CD4-positive, alpha-beta T cell (primary cell): ENCODE data around the gene CALHM5. TPM values are rescaled to one million over a fixed set of nuclear protein-coding genes. Genes with fewer than 3 reads are reported as not detected.
"Not testable (repeated sequence)": the region's sequence is repeated elsewhere in the genome, so short reads cannot be mapped to it uniquely, and the experiment has no call there.

Source experiments
- ATAC-seq: fragments of 200-7000 bp; cut with Tn5 transposase; one replicate; pipeline ENCODE4 v1.10.0; 2022; ENCODE audit warnings: mild to moderate bottlenecking; ENCODE audit not compliant: poor library complexity
- CTCF ChIA-PET: fragments of 350-600 bp; sonication (Branson Sonifier 250); formaldehyde crosslinking; loops from one replicate; lab custom pipeline; 2021; ENCODE audit warnings: antibody characterized with exemption, inconsistent platforms; lab: Charles Lee
- POLR2A ChIA-PET: fragments of 350-600 bp; sonication (Branson Sonifier 250); formaldehyde crosslinking; loops from one replicate; lab custom pipeline; 2021; ENCODE audit warnings: antibody characterized with exemption, inconsistent platforms; lab: Charles Lee
- DNase-seq, 14 experiments: peaks; one replicate each; pipeline ENCODE4 v3.0.0-alpha.2; 2013 to 2020; ENCODE audit warnings: mixed read lengths in 2 of 14
- H3K27ac ChIP-seq, 2 donors: one replicate each; pipeline versions ENCODE4 v1.5.1 to v1.7.0; 2013; ENCODE audit warnings: low read length in 2 of 2, low read depth in 1 of 2, mild to moderate bottlenecking in 1 of 2
- H3K27me3 ChIP-seq, 2 experiments: 1 replicate in 1 of 2; 2 replicates in 1 of 2; pipeline versions ENCODE4 v1.6.1 to v1.7.0; 2013; ENCODE audit warnings: low read length in 2 of 2, control low read depth in 1 of 2, mild to moderate bottlenecking in 1 of 2, moderate library complexity in 1 of 2; ENCODE audit not compliant: insufficient read depth in 2 of 2, control insufficient read depth in 1 of 2
- H3K36me3 ChIP-seq: one replicate; pipeline ENCODE4 v1.6.1; 2013; ENCODE audit warnings: low read length, control low read depth; ENCODE audit not compliant: insufficient read depth
- H3K4me1 ChIP-seq: one replicate; pipeline ENCODE4 v1.6.1; 2013; ENCODE audit warnings: low read length, control low read depth; ENCODE audit not compliant: insufficient read depth
- H3K4me3 ChIP-seq: one replicate; pipeline ENCODE4 v1.5.1; 2013; ENCODE audit warnings: mild to moderate bottlenecking, low read length, moderate library complexity
- H3K9me3 ChIP-seq, 2 experiments: 1 replicate in 1 of 2; 2 replicates in 1 of 2; pipeline versions ENCODE4 v1.6.1 to v1.7.0; 2013; ENCODE audit warnings: low read length in 2 of 2, mild to moderate bottlenecking in 2 of 2, control low read depth in 1 of 2, moderate library complexity in 1 of 2; ENCODE audit not compliant: control insufficient read depth in 1 of 2, insufficient read depth in 1 of 2
- H3K27ac Mint-ChIP-seq: one replicate; pipeline ENCODE4 v1.8.0; 2020; ENCODE audit warnings: mixed read lengths
- H3K27me3 Mint-ChIP-seq: one replicate; pipeline ENCODE4 v1.8.0; 2021; ENCODE audit warnings: mixed read lengths
- H3K36me3 Mint-ChIP-seq: one replicate; pipeline ENCODE4 v1.8.0; 2021; ENCODE audit warnings: low read depth, mixed read lengths
- H3K4me1 Mint-ChIP-seq: one replicate; pipeline ENCODE4 v1.8.0; 2021; ENCODE audit warnings: low read depth, mixed read lengths
- H3K4me3 Mint-ChIP-seq: one replicate; pipeline ENCODE4 v1.8.0; 2020; ENCODE audit warnings: mild to moderate bottlenecking, mixed read lengths
- H3K9me3 Mint-ChIP-seq: one replicate; pipeline ENCODE4 v1.8.0; 2020; ENCODE audit warnings: mixed read lengths
- intact Hi-C, 2 experiments: fragments of 100-400 bp; cut with DNase I in 1 of 2; cut with micrococcal nuclease in 1 of 2; formaldehyde crosslinking; loops; one replicate each; pipeline versions ENCODE4 v1.15.1 to v1.9.0; 2023 to 2025; cut with DNase I, micrococcal nuclease
- total RNA-seq, 174 experiments: library from RNA in 2 of 174; stranded (reverse) in 2 of 174; gene quantifications; one replicate each; pipeline ENCODE4 v1.2.3 and lab custom pipeline; 2021 to 2026
- TF ChIP-seq, protein P1 (sequence below): fragments of 200-600 bp; IDR thresholded peaks from one replicate; pipeline ENCODE4 v1.8.0; 2022; ENCODE audit warnings: antibody characterized with exemption, mild to moderate bottlenecking

The CALHM5 gene
- total RNA-seq, 2 experiments from 2014 or later: not detected

DNA sequence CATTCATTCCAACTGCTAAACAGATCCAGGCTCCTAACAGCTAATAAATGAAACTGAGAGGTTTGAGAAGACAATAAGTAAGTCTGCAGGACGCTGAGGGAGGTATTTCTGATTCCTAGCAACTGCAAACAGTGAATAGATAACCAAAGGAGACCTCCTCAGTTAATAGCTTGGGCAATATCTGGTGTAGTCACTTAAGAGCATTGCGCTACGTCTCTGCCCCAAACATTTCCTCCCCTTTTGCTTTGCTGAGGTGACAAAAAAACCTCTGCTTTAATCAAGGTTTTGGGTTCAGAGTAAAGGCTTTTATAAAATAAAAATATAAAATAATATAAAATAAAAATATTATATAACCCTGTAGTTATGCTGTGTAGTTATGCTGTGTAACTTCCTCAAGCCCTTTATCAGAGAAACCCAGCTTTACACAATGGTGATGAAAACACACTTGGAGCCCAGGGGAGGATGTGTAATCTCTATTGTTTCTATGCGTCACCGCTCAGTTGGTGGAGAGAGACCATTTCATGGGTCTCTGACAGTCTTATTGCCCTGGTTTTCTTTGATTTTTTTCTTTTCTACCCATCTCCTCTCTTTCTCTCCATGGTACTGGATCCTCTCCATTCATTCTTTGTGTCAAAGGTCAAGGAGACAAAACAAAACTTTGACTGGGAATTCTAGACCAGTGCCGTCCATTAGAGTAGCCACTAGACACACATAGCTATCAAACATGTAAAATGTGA, 18.9 kb upstream of the CALHM5 start:
- intact Hi-C loops: no loop called here
- Mint-ChIP-seq H3K27ac (no peak overlapping the region), H3K4me3 (no peak overlapping the region), H3K4me1 (no peaks in the 10 kb centered on the region), H3K9me3 (no peaks in the 10 kb centered on the region), H3K27me3 (peaks cover 13% of the 10 kb centered on the region), H3K36me3 (no peaks in the 10 kb centered on the region)
- DNase-seq: peak in 1 of 14 experiments; percentile 36
- TF ChIP-seq, protein P1, sequence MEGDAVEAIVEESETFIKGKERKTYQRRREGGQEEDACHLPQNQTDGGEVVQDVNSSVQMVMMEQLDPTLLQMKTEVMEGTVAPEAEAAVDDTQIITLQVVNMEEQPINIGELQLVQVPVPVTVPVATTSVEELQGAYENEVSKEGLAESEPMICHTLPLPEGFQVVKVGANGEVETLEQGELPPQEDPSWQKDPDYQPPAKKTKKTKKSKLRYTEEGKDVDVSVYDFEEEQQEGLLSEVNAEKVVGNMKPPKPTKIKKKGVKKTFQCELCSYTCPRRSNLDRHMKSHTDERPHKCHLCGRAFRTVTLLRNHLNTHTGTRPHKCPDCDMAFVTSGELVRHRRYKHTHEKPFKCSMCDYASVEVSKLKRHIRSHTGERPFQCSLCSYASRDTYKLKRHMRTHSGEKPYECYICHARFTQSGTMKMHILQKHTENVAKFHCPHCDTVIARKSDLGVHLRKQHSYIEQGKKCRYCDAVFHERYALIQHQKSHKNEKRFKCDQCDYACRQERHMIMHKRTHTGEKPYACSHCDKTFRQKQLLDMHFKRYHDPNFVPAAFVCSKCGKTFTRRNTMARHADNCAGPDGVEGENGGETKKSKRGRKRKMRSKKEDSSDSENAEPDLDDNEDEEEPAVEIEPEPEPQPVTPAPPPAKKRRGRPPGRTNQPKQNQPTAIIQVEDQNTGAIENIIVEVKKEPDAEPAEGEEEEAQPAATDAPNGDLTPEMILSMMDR: no peak
- H3K4me3 ChIP-seq: no peak overlapping the region
- no peaks in the 10 kb centered on the region for H3K9me3 ChIP-seq
- ChIA-PET CTCF (no interaction called here), POLR2A (no interaction called here)
- no peaks in the 10 kb centered on the region for H3K4me1 ChIP-seq
- ATAC-seq: no peak
- H3K27ac ChIP-seq: no peak overlapping the region
- H3K27me3 ChIP-seq: no peaks in the 10 kb centered on the region
- H3K36me3 ChIP-seq: no peaks in the 10 kb centered on the region

GRCh38 chr6:116495161-116495560, 16.3 kb upstream of the CALHM5 start:
- H3K4me3 Mint-ChIP-seq, H3K9me3 Mint-ChIP-seq, H3K9me3 ChIP-seq, H3K27ac Mint-ChIP-seq, POLR2A ChIA-PET, H3K4me1 Mint-ChIP-seq, H3K27me3 ChIP-seq, intact Hi-C loops, H3K36me3 ChIP-seq, DNase-seq, H3K27ac ChIP-seq, H3K4me3 ChIP-seq, H3K4me1 ChIP-seq, ATAC-seq, CTCF ChIA-PET, H3K36me3 Mint-ChIP-seq: not testable (repeated sequence)
- H3K27me3 Mint-ChIP-seq: peaks cover 17% of the 10 kb centered on the region

DNA sequence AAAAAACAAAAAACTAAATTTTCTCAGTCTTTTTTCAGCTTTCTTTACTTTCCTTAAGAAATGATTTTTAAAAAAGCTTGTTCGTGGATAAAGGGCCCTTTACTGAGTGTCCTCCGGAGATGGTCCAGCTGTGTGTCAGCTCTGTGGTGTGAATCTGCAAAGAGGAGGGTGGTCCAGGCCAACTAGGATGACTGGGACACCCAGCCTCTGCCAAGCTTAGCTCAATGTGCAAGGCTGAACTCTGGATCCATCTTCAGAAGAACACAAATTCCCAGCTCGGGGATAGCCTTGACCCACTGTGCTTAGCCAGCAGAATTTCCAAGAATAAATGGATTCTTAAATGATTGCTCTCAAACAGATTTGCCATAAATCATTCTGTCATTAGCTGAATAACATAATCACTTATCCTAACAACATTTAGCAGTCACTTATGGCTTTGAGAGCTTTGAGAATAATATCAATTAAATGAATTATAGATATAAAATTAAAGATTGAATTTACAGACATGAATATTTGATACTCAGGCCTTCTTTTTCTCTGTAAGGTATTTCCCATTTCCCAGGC, 14.2 kb upstream of the CALHM5 start:
- Mint-ChIP-seq H3K4me1 (no peaks in the 10 kb centered on the region), H3K27ac (no peak overlapping the region), H3K4me3 (no peak overlapping the region), H3K36me3 (no peaks in the 10 kb centered on the region), H3K27me3 (peaks cover 11% of the 10 kb centered on the region), H3K9me3 (peaks cover 2% of the 10 kb centered on the region)
- ChIA-PET POLR2A (no interaction called here), CTCF (no interaction called here)
- ATAC-seq (no peak), DNase-seq (no peak)
- Histone ChIP-seq H3K4me1 (peaks cover 13% of the 10 kb centered on the region), H3K36me3 (no peaks in the 10 kb centered on the region), H3K4me3 (no peak overlapping the region), H3K9me3 (peaks cover 0 to 8% of the 10 kb centered on the region in 2 experiments), H3K27ac (no peak overlapping the region), H3K27me3 (peaks cover 0 to 3% of the 10 kb centered on the region in 2 experiments)
- intact Hi-C loops: no loop called here
- TF ChIP-seq, protein P1: no peak
